8988T (cell line): ENCODE measurements around the gene DAPL1.
A peak's percentile ranks its signal among the peaks of the same experiment; 100 is the strongest.

Source experiments
- DNase-seq: peaks from one replicate; pipeline ENCODE4 v3.0.0; 2011

The DAPL1 gene, protein sequence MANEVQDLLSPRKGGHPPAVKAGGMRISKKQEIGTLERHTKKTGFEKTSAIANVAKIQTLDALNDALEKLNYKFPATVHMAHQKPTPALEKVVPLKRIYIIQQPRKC

GRCh38 chr2:158795195-158795924 is at the start of gene DAPL1:
Gene DAPL1, plus strand, starts transcription at chr2:158795317. Its CDS starts 56 bp downstream, at chr2:158795373.
- DNase-seq, result no peak

DNA sequence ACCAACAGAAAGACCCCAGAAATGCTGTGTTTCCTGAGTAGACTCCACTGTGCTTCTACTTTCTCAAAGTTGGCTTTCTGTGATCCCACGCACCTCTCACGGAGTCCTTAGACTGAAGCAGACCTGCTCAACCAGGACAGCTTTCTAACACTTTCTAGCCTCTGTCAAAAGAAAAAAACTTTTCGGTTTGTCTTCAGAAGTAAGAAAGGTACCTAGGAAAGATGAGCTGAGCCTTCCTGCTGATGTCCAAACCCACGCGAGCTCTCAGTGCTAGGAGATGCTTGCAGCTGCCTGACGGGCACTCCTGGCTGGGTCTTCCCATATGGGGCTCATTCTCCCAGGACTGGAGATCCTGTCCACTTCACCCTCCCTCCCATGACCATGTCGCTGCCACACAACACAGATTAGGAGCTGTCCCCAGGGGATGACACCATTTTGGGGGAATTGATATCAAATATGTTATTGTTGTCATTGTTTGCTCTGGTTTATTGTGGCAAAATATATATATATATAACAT is 49.2 kb upstream of the DAPL1 start:
- no peak for DNase-seq

GRCh38 chr2:158746488-158746887 is 48.6 kb upstream of the DAPL1 start:
- DNase-seq, result no peak

DNA sequence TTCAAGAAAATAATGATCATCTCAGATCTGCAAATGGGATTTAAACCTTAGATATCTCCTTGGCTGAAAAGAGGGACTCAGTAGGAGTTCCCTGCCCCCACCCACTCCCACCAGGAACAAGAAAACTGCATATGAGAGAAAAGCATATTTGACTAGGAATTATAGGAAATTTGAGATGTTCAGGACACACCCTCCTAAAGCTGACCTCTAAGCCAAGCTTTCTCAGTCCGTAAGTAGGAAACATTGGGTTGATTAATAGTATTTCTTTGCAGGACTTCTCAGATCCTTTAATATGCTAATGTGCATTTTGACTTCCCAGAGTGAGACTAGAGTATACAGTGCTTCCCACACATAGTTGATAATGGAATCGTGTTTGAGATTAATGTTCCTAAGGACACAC is 47.8 kb upstream of the DAPL1 start:
- DNase-seq, result no peak

GRCh38 chr2:158748926-158749590 is 46.1 kb upstream of the DAPL1 start:
- no peak for DNase-seq

DNA sequence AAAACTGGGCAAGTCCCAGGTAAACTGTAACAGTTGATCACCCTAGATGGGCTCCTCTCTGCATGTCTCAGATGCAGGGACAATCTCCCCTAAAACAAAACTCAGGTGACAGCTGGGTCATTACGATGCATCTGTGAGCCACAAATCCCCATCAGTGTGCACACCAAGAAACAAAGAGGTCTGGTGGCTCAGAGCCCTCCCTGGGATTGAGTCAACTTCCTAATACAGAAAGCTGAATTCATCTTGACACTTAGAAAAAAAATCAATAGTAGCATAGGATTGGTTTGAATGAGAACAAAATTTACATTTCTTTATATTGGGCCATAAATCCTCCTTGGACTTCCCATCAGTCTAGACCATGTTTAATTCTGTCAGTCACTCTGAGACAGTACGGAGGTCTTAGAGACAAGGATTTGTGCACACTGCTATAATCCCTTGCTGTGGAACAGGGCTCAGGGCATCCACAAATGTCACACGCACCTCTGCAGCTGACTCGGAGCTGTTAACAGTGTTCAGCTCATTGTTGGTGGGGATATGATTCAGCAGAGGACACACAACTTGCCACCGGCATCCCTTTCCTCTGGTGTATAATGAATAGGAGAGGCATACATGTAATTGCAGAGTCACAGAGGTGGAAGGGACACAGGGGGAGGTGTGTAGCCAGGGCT is 44.5 kb upstream of the DAPL1 start:
- no peak for DNase-seq

DNA sequence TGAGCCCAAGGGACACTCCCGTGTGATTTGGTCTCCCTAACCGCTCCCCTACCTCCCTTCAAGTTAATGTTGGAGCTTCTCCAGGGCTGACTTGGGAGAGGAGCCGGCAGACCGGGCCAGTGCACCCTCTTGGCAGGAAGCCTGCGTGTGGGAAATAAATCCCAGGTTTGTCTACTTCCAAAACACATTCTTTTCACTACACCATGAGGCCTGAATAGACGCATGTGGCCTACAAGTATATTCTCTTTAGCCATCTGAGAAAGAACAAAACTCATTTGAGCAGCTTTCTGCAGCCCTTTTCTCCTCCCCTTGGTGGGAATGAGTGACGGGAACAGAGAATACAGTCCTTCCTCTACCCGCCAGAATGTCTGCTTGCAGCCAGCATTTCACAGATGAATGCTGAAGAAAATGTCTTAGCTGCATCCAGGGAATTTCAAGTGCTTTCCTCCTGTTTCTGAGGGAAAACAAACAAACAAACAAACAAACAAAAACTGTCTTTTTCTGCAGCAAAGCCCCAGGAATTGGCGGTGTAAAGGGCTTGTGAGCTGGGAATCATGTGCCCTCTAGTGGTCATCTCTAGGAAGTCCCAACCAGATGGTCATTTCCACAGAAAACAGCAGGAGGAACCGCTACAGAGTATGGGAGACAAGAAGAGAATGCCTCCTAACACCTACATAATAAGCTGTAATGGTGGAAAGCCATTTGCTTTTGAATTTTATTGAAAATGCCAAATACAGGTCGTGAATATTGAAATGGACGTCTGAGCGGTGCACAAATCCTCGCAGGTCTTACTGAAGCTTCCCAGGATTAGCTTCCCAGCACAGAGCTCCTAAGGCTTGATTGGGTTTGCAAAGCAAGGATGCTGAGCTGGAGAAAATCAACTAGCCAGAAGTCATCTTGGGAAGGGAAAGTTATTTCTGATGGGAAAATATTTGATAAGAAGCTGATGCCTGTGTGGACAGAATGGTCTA is 41.2 kb upstream of the DAPL1 start:
- DNase-seq, result peak; percentile 47

DNA sequence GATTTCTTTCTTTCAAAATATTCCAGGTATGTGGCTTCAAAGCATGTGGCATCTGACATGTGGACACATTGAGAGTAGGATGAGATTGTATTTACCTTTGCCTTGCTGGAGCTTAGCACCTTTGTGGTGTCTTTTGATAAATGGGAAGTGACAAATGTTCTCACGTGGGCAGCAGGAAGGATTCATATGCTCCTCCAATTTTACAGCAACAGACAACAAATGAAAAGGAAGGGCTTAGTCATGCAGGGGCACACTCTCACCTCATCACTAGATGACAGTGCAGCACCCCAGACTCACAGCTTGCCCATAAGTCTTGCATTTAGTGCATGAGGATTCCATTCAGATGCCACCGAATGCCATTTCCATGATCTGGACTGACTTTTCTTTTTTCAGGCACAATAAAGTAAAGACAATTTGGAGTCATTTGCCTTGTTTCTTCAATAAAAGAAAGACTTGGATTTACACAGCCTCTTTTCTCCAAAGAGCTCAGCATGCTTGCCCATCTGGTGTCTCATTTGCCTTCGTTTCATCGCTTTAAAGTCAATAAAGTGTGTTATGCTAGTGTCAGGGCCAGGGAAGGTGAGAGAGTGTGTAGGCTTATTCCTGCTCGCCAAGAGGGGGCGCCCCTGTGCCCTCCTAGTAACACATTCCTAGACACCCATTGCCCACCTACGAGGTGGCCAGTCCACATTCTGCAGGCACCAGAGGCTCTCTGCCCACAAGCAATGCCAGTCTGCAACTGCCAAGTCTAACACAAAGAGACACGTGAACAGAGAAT is 39.6 kb upstream of the DAPL1 start:
- no peak for DNase-seq

- DNase-seq, result no peak
These were observed 38.8 kb upstream of the DAPL1 start for GRCh38 chr2:158756331-158756730.

DNA sequence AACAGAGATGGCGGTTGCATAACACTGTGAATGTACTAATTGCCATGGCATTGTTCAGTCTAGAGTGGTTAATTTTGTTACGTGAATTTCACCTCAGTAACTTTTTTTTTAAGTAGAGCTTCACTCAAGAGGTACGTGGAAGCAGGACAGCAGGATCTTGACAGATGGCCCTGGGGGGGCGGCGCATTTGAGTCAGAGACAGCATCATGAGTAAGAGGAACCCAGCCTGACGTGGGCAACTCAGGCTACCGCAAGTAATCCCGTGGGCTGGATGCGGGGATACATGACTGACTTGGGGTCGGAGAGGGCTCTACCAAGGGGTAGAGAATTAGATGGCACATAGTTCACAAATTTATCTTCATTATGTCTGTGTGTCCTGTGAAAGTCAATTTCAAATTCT is 38.1 kb upstream of the DAPL1 start:
- no peak for DNase-seq

- no peak for DNase-seq
These were observed 34.2 kb upstream of the DAPL1 start for GRCh38 chr2:158760887-158761286.

GRCh38 chr2:158761621-158762020 is 33.5 kb upstream of the DAPL1 start:
- no peak for DNase-seq

DNA sequence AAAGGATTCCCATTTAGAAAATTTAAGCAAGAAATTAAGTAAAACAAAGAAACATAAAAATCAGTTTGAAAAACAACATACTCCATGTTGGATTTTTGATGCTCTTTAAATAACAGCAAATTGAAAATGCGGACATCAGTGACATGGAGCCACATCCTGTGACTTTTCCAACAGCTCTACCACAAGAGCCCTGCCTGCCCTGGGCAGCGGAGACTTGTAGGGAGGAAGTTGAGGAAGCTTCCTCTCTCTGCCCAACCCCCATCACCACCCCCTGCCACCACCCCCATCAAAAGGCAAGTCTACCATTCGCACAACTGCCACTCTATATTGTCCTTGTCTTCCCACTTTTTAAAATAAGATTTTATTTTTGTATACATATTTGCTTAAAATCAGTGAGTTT is 32.8 kb upstream of the DAPL1 start:
- DNase-seq, result no peak

GRCh38 chr2:158766524-158766923 is 28.6 kb upstream of the DAPL1 start:
- DNase-seq, result no peak

DNA sequence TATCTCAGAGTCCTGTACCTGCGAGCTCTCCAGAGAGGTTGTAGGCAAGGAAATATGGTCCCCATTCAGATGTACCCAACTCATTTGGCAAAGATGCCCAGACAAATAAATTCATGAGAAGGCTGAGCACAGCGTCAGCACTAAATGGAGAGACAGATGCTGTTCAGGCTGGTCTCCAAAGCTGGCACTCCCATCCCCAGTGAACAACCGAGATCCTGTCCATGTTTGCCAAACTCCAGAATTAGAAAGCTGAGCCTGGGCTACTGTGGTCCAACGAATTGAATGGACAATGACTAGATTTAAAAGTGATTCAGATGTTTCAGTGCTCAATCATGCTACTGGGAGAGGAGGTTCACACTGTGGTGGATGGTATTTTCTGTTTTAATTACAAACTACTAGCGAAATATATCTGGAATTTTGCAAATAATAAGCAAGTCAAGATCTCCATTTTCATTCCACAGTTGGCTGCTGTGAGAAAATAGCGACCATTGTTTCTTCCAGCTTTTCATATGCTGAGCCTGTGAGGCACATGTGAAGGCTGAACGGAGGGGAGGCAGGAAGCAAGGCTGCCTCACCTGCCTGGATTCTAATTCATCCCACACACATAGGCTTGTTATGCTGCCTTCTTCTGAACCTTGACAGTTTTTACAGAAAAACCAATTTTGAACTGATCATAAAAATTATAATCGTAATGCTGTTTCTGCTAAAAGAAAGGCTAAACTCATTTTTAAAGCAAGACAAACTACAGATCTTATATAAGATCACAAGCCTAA is 22.6 kb upstream of the DAPL1 start:
- DNase-seq, result no peak

DNA sequence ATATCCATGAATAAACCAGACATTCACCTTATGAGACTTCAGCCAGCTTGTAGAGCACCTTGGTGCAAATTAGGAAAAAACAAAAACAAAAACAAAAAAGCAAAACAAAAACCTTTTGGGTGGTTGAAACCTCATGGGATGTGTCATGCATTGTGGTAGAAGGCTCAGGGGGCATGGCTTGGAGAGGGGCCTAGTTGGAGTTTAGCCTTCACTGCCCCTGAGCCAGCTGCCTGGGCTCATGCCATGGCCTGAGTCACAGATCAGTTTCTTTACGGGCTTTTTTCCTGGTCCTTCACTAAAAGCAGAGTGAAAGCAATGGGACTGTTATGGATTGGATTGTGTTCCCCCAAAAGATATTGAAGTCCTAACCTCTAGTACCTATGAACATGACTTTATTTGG is 22.0 kb upstream of the DAPL1 start:
- no peak for DNase-seq

DNA sequence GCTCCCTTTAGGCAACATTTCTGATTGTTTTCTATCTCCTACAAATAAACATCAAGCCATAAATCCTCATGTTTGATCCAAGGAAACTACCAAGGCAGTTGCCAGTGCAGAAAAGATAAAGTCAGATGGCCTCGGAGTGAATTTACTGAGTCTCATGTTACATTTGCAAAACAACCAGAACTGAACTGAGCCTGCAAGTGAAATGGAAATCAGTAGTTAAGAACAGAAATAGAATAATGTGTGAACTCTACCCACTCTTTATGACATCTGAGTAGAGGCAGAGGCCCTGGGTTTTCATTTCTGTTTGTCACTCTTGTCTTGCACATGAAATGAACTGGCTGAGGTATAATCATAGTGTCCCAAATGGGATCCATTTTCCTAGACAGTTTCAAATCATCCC is 20.4 kb upstream of the DAPL1 start:
- DNase-seq, result no peak

GRCh38 chr2:158775273-158776027 is 19.7 kb upstream of the DAPL1 start:
- no peak for DNase-seq

GRCh38 chr2:158776231-158776630 is 18.9 kb upstream of the DAPL1 start:
- no peak for DNase-seq

DNA sequence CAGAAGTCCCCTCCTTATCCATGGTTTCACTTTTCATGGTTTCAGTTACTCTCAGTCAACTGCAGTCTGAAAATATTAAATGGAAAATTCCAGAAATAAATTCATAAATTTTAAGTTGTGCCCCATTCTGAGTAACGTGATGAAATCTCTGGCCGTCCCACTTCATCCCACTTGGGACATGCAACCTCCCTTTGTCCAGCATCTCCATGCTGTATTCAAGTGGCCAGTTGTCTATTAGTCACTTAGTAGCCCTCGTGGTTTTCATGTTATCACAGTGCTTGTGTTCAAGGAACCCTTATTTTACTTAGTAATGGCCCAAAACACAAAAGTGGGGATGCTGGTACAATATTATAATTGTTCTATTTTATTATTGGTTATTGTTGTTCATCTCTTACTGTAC is 18.0 kb upstream of the DAPL1 start:
- no peak for DNase-seq
